Caco-2 (cell line): ENCODE measurements around the gene NODAL. TPM values are rescaled to one million over a fixed set of nuclear protein-coding genes. Genes with fewer than 3 reads are reported as not detected.

Experiments
- BruUV-seq: library from RNA; stranded (reverse); fragments of 400-500 nt; replicated peaks from 2 replicates; lab custom pipeline; 2021; lab: Mats Ljungman, UMichigan
- CTCF ChIA-PET: fragments of 300-600 bp; sonication (Branson Sonifier 250); formaldehyde crosslinking; loops from one replicate; lab custom pipeline; 2022; ENCODE audit warnings: antibody characterized with exemption; lab: Charles Lee
- POLR2A ChIA-PET: fragments of 300-600 bp; sonication (Branson Sonifier 250); formaldehyde crosslinking; loops from one replicate; lab custom pipeline; 2022; ENCODE audit warnings: antibody characterized with exemption; lab: Charles Lee
- DNase-seq, 2 experiments: peaks; one replicate each; pipeline versions ENCODE4 v3.0.0 to v3.0.0-alpha.2; 2020 to 2022
- H3K27me3 ChIP-seq: replicated peaks from 2 replicates; pipeline ENCODE4 v1.6.0; 2011; ENCODE audit warnings: low read length; ENCODE audit not compliant: control insufficient read depth, insufficient read depth
- H3K36me3 ChIP-seq: 2 replicates; pipeline ENCODE4 v1.5.1; 2011; ENCODE audit warnings: low read length; ENCODE audit not compliant: control insufficient read depth, insufficient read depth
- H3K4me1 ChIP-seq: fragments of 250-450 bp; sonication (Bioruptor Pico); 2 replicates; pipeline ENCODE4 v1.5.1; 2020; ENCODE audit warnings: mild to moderate bottlenecking
- H3K4me3 ChIP-seq: 2 replicates; pipeline ENCODE4 v1.5.1; 2011; ENCODE audit warnings: low read depth, mild to moderate bottlenecking, control low read depth, low read length
- H3K9me3 ChIP-seq: fragments of 250-450 bp; sonication (Bioruptor Pico); 2 replicates; pipeline ENCODE4 v1.5.1; 2020; ENCODE audit warnings: mild to moderate bottlenecking, moderate library complexity
- H3K27ac Mint-ChIP-seq: one replicate; pipeline ENCODE4 v1.8.0; 2022; ENCODE audit warnings: mixed read lengths; ENCODE audit not compliant: unreplicated experiment
- H3K27me3 Mint-ChIP-seq: one replicate; pipeline ENCODE4 v1.8.0; 2022; ENCODE audit warnings: mixed read lengths; ENCODE audit not compliant: insufficient read depth, unreplicated experiment
- H3K36me3 Mint-ChIP-seq: one replicate; pipeline ENCODE4 v1.8.0; 2022; ENCODE audit warnings: mild to moderate bottlenecking, mixed read lengths; ENCODE audit not compliant: insufficient read depth, unreplicated experiment
- H3K4me1 Mint-ChIP-seq: one replicate; pipeline ENCODE4 v1.8.0; 2022; ENCODE audit warnings: low read depth, mixed read lengths; ENCODE audit not compliant: unreplicated experiment
- H3K4me3 Mint-ChIP-seq: one replicate; pipeline ENCODE4 v1.8.0; 2022; ENCODE audit warnings: mild to moderate bottlenecking, moderate library complexity, mixed read lengths; ENCODE audit not compliant: unreplicated experiment
- H3K9me3 Mint-ChIP-seq: one replicate; pipeline ENCODE4 v1.8.0; 2022; ENCODE audit warnings: mixed read lengths; ENCODE audit not compliant: unreplicated experiment
- intact Hi-C: fragments of 100-400 bp; cut with micrococcal nuclease; formaldehyde crosslinking; loops from one replicate; pipeline ENCODE4 v1.10.0; 2022; ENCODE audit not compliant: unreplicated experiment
- total RNA-seq: library from RNA; stranded (reverse); gene quantifications from 2 replicates; pipeline ENCODE4 v1.2.3, GENCODE V29; 2022
- TF ChIP-seq, protein P1 (sequence below), 2 experiments: fragments of 200-600 bp in 1 of 2; IDR thresholded peaks; 1 replicate in 1 of 2; 2 replicates in 1 of 2; pipeline versions ENCODE4 v1.5.1 to v1.8.0; 2011 to 2022; ENCODE audit warnings: antibody characterized with exemption in 1 of 2, control low read depth in 1 of 2, inconsistent platforms in 1 of 2, low read depth in 1 of 2, low read length in 1 of 2, mild to moderate bottlenecking in 1 of 2, moderate library complexity in 1 of 2; ENCODE audit not compliant: insufficient read depth in 1 of 2, severe bottlenecking in 1 of 2, unreplicated experiment in 1 of 2

Gene NODAL
- total RNA-seq, 1 experiment from 2014 or later: 0.59 TPM

DNA sequence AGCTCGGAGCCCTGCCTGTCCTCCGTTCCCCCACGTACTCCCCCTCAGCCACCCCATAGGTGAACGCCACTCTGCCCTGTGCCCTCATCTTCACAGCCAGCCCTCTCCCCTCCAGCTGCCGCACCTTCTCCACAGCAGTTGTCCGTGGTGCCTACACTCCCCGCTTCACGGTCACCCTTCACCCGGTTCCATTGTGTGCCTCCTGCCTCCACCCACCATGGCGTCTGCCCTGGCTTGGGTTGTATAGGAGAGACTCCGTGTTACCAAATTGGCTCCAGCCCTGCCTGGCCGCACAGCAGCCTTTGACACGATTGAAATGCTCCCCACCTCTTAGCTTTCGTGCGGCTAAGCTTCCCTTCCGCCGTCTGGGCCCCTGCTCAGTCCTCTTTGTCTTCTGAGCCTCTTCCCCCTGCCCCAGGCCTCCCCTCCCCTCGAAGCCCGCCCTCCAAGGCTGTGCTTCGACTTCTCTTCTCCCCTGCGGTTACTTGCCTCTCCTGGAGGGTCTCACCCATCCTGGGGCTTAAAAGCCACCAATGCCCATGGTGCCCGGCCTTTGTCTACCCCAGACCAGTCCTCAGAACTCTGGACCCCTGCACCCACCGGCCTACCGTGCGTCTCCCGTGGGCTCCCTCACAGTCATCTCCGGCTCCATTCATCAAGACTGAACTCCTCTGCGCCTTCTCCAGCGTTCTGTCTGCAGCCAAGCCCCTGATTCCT lies 18.5 kb upstream of the NODAL start:
- CTCF ChIA-PET: interaction anchor here (0.6 to 1.5 kb wide), 2 partner anchors 81 to 295 kb away, joined by 3 read pairs; no protein-coding TSS in a partner anchor
- no TSS peak for BruUV-seq
- intact Hi-C loops: no loop called here
- Histone ChIP-seq H3K36me3 (no peaks in the 10 kb centered on the region), H3K9me3 (no peaks in the 10 kb centered on the region), H3K4me1 (peaks cover 10% of the 10 kb centered on the region; the same call in 1 of the 2 replicates), H3K4me3 (no peak overlapping the region), H3K27me3 (no peaks in the 10 kb centered on the region)
- Mint-ChIP-seq H3K9me3 (no peaks in the 10 kb centered on the region), H3K4me1 (peaks cover 18% of the 10 kb centered on the region), H3K4me3 (no peak overlapping the region), H3K27ac (peak overlapping the region; percentile 2), H3K36me3 (no peaks in the 10 kb centered on the region), H3K27me3 (no peaks in the 10 kb centered on the region)
- TF ChIP-seq, protein P1, sequence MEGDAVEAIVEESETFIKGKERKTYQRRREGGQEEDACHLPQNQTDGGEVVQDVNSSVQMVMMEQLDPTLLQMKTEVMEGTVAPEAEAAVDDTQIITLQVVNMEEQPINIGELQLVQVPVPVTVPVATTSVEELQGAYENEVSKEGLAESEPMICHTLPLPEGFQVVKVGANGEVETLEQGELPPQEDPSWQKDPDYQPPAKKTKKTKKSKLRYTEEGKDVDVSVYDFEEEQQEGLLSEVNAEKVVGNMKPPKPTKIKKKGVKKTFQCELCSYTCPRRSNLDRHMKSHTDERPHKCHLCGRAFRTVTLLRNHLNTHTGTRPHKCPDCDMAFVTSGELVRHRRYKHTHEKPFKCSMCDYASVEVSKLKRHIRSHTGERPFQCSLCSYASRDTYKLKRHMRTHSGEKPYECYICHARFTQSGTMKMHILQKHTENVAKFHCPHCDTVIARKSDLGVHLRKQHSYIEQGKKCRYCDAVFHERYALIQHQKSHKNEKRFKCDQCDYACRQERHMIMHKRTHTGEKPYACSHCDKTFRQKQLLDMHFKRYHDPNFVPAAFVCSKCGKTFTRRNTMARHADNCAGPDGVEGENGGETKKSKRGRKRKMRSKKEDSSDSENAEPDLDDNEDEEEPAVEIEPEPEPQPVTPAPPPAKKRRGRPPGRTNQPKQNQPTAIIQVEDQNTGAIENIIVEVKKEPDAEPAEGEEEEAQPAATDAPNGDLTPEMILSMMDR (IDR thresholded peaks at IDR 0.05; ENCODE audit: insufficient read depth in 1 of 2, low read depth in 1 of 2, low read length in 1 of 2, severe bottlenecking in 1 of 2, unreplicated experiment in 1 of 2): no peak
- no peak for DNase-seq
- POLR2A ChIA-PET: no interaction called here

DNA sequence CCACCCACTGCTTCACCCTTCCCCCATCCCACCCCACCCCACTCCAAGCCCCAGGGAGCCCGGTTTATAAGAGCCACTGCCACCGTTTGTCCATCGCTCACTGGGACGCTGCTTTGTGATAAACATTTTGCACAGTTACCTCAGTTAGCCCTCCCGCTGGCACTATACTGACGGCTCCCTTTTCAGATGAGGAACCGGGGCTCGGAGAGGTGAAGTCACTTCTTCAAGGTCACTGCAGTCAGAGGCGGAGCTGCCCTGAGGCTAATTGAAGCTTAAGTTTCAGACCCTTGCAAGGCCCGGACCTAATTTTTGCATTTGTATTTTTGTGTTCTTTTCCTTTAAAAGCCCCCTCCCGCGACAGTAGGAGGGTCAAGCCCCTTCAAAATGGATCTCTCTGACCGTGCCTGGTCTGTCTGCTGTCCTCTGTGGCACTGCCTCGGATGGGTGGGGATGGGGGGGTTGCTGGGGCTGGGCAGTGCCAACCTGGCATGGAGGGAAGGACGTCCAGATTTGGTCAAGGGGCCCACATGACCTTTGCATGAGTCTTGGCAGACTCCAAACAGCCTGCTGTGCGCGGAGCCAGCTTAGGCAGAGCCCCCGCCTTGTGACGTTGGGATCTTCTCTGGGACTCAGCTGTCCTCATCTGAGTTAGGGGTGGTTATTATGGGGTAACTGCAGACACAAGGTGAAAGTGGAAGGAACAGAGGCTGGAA lies 17.7 kb upstream of the NODAL start:
- ChIA-PET POLR2A (no interaction called here), CTCF (interaction anchor here (1.5 kb wide), 1 partner anchor 81 kb away, joined by 3 read pairs; no protein-coding TSS in a partner anchor)
- TF ChIP-seq, protein P1 (IDR thresholded peaks at IDR 0.05; ENCODE audit: insufficient read depth in 1 of 2, low read depth in 1 of 2, low read length in 1 of 2, severe bottlenecking in 1 of 2, unreplicated experiment in 1 of 2): no peak
- no TSS peak for BruUV-seq
- no peaks in the 10 kb centered on the region for H3K9me3 ChIP-seq
- no peaks in the 10 kb centered on the region for H3K27me3 Mint-ChIP-seq
- no peak overlapping the region for H3K27ac Mint-ChIP-seq
- no peaks in the 10 kb centered on the region for H3K27me3 ChIP-seq
- H3K36me3 ChIP-seq: no peaks in the 10 kb centered on the region
- H3K9me3 Mint-ChIP-seq: no peaks in the 10 kb centered on the region
- DNase-seq: no peak
- no peaks in the 10 kb centered on the region for H3K36me3 Mint-ChIP-seq
- peaks cover 18% of the 10 kb centered on the region for H3K4me1 Mint-ChIP-seq
- H3K4me1 ChIP-seq: peaks cover 10% of the 10 kb centered on the region
- no peak overlapping the region for H3K4me3 ChIP-seq
- no peak overlapping the region for H3K4me3 Mint-ChIP-seq
- intact Hi-C loops: no loop called here

DNA sequence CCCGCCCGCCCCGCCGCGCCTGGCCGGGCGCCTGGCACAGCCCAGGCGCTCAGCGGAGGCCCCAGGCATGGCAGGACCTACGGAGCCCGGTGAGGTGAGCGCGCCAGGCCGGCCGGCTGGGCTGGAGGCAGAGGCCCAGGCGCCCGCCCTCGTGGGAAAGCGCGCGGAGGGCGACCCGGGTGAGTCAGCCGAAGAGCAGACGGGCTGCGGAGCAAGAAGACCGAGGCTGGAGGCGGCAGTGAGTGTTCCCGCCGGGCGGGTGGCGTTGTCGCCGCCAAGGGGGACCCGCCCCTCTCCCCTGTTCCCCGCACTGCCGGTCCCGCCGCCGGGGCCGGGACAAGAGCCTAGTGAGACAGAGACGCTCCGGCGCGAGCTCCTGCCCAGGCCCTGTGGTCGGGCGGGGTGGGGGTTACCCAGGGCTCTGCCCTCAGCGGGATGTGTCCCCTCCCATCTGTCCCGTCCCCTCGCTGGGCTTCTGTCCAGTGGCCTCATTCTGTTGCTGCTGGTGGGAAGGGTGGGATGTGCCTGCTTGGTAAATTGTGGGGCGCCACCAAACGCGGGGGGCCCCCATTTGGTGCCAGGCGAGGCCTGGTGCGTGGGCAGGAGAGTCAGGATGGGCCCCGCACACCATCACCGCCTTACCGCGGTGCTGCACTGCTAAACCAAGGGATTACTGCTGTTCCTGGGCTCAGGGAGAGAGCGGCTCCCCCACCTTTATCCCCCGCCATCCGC lies 17.0 kb upstream of the NODAL start:
- ChIA-PET POLR2A (no interaction called here), CTCF (interaction anchor here (2.3 kb wide), 1 partner anchor 12 kb away, joined by 6 read pairs; no protein-coding TSS in a partner anchor)
- Mint-ChIP-seq H3K9me3 (no peaks in the 10 kb centered on the region), H3K27ac (no peak overlapping the region), H3K36me3 (no peaks in the 10 kb centered on the region), H3K4me3 (no peak overlapping the region), H3K27me3 (no peaks in the 10 kb centered on the region), H3K4me1 (peaks cover 18% of the 10 kb centered on the region)
- Histone ChIP-seq H3K4me3 (no peak overlapping the region), H3K9me3 (no peaks in the 10 kb centered on the region), H3K27me3 (no peaks in the 10 kb centered on the region), H3K4me1 (peaks cover 14% of the 10 kb centered on the region), H3K36me3 (no peaks in the 10 kb centered on the region)
- DNase-seq: no peak
- TF ChIP-seq, protein P1 (IDR thresholded peaks at IDR 0.05; ENCODE audit: insufficient read depth in 1 of 2, low read depth in 1 of 2, low read length in 1 of 2, severe bottlenecking in 1 of 2, unreplicated experiment in 1 of 2): no peak
- no TSS peak for BruUV-seq
- intact Hi-C loops: no loop called here
